ENCODE results near the gene RTP3.
"Not testable (repeated sequence)": the region's sequence is repeated elsewhere in the genome, so short reads cannot be mapped to it uniquely, and the experiment has no call there.

Gene RTP3

DNA sequence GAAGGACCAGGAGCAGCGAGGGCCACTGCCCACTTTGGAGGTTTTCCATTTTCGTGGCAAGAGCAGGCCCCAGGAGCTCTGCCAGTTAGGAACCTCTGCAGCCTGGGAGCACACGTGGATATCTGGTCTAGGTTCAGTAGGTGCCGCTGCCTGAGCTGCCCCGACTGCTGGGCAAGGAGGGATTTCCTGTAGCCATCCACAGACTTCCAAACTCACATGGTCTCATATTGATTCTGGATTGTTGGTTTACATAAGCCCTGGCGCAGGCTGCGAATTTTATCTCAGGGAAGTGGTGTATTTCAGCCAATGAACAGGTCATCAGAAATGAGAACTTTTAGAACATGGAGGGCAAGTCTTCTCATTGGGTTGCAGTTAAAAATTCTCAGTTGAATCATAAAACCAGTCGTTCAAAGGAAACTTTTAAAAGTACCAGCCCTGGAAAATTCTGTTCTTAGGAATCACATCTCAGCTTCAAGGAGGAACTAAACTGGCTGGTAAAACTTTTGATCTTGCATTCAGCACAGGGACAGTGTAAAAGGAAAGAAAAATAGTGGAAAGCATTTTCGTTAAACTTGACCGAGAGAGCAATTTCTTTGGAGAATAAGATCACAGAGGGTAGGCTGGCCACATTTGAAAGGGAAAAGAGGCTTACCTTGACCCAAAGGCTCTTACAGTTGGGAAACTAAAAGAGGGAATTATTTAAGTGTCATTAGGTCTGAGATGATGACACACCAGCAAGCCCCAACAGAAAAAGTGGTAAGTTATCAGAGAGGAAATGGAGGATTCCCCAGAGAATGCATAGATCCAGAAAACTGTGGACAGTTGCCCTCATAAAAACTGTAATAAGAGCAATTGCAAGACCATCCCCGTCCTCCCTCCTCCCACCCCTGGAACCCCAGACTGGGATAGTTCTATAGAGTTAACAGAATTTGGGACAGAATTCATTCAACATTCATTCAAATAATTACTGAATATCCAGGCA is 6.4 kb upstream of the RTP3 start:
- no peak for DNase-seq

DNA sequence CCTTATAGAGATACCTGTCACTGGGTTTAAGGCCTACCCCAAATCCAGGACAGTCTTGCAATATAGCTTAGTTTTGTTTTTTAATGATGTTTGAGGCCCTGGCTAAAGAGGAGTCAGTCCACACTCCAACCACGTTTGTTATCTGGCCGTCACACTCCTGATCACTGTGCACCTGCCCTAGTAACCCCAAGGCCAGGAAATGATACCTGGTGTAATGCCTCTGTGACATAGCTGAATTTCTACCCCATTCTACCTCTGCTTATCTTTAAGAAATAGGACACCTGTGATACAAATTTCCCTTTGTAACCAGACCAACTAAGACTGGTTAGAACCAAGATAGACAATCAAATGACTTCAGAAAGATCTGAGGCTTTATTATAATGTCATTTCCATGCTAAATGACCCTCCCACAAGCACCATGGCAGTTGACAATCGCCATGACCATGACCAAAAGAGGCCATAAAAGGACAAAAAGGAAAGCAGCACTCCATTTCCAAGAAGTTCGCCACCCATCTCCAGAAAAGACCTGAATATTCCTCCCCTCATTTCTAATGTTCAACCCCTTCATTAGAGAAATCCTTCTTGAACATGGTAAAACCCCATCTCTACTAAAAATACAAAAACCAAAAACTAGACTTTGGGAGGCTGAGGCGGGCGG is 4.8 kb upstream of the RTP3 start:
- no peak for DNase-seq

DNA sequence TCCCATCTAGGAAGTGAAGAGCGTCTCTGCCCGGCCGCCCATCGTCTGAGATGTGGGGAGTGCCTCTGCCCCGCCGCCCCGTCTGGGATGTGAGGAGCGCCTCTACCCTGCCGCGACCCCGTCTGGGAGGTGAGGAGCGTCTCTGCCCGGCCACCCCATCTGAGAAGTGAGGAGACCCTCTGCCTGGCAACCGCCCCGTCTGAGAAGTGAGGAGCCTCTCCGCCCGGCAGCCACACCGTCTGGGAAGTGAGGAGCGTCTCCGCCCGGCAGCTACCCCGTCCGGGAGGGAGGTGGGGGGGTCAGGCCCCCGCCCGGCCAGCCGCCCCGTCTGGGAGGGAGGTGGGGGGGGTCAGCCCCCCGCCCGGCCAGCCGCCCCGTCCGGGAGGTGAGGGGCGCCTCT is 3.3 kb upstream of the RTP3 start:
- DNase-seq: not testable (repeated sequence)

DNA sequence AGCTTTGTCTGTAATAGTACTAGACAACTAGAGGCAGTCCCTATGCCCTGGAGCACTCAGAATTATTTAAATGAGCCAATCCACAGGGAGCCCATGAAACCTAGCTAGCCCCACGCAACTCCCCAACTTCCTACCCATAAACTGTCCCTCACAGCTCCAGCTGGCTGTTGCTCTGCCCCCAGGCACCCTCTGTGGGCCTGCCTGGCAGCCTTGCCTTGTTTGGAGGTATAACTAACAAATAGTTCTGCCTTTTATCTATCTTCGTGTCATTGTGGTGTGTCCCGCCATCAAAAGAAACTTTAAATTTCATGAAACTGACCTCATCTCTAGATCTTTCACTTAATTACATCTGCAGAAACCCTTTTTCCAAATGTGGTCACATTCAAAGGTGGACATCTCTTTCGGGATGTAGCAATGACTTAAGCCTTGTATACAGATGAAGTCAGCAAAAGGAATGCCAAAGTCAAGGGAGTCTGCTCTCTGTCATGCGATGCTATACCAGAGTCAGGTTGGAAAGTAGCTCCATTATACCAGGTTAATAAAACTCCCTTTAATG is 1.8 kb upstream of the RTP3 start:
- no peak for DNase-seq

DNA sequence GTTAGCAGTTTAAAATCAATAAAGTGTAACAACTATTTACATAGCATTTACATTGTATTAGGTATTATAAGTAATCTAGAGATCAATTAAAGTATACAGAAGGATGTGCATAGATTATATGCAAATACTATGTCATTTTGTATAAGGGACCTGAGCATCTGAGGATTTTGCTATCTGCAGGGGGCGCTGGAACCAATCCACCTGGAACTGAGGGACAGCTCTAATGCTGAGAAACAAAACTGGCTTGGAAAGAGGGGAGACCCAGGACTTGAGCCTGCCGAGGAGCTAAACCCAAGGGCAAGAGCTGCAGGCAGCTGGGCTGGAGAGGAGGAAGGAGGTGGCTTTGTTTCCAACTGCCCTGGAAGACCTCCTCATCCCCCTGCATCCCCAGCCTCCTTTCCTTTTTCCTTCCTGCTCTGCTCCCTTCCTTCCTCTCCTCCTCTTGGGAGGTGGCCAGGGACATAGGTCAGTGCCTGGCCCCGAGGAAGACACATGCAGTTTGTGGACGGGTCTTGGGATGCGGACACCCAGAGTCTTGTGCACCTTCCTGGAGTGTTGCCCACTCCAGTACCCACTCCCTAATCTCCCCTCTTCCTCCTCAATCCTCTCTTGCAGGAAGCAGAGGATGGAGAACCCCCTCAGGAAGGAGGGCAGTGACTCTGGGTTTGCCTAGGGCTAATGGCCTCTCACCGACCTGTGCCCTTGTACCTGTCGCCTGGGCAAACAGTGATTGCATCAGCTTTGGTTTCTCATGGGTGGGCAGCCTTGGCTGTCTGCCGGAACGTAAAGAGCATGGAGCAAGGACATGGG is 825 bp upstream of the RTP3 start:
- DNase-seq: peak in 4 of 5 experiments; percentile 4 to 47 (median 28)

GRCh38 chr3:46498916-46499519 is 1.2 kb downstream of the RTP3 start:
- no peak for DNase-seq

- DNase-seq: no peak
These were observed 3.2 kb downstream of the RTP3 start for GRCh38 chr3:46500656-46501635.

DNA sequence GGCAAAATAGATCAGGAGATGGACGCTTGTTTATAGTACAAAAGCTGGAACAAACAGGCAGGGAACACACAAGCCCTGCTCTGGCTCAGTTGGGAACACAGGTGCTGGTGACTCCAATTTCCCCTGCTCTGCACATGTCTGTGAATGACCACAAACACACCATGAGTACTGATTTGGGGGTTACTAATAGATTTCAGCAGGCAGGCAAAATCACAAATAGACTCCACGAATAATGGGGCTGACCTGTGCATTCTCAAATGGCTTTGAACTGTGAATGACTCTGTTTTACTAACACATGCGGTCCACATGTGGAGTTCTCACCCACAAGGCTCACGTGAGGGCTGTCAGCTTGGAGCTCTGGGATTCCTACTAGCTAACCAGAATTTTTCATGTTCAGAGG is 3.9 kb downstream of the RTP3 start:
- DNase-seq: no peak

DNA sequence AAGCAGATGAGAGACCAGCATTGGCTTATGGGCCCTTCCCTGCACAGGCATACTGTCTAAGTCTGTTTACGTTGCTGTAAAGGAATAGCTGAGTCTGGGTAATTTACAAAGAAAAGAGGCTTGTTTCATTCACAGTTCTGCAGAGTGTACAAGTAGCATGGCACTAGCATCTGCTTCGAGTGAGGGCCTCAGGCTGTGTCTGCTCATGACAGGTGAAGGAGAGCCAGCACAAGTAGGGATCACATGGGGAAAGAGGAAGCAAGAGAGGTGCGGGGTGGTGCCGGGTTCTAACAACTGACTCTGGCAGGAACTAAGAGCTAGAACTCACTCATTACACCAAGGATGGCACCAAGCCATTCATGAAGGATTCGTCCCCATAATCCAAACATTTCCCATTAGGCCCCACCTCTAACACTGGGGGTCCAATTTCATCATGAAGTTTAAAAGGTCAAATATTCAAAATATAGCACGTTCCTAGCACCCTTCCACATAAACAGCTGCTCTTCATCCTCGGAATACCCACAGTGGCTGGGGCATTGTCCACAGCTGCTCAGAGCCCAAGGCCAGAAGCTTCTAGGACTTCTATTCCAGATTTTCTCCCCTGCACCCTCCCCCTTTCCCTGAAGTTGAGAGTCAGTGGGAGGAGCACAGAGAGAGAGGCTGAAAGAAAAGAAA is 5.6 kb downstream of the RTP3 start:
- no peak for DNase-seq

DNA sequence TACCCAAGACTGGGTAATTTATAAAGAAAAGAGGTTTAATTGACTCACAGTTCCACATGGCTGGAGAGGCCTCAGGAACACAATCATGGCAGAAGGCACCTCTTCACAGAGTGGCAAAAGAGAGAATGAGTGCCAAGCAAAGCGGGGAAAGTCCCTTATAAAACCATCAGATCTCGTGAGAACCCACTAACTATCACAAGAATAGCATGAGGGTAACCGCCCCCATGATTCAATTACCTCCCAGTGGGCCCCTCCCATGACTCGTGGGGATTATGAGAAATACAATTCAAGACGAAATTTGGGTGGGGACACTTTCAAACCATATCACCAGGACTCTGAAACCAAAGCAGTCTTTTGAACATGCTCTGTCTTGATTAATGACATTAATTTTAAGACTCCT is 7.0 kb downstream of the RTP3 start:
- peak in 2 of 5 experiments; percentile 8 to 40 for DNase-seq

DNA sequence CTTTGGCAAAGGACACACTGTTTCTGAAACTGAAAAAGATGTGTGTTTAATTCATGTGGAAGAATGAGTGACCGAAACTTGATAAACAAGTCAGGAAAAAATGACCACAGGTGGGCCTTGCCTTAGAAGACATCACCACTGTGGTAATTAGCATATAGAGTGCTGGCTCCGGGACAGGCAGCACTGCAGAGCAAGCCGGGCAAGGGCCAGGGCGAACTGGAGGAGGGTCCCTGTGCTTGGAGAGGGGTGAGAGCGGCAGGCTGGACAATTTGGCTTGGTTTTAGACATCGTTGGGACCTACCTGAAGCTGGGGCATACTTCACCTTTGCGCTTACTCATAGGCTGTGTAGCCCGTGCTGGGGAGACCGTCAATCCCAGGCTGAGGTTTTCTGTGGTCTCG is 8.2 kb downstream of the RTP3 start:
- no peak for DNase-seq

GRCh38 chr3:46506526-46506925 is 8.8 kb downstream of the RTP3 start:
- no peak for DNase-seq

DNA sequence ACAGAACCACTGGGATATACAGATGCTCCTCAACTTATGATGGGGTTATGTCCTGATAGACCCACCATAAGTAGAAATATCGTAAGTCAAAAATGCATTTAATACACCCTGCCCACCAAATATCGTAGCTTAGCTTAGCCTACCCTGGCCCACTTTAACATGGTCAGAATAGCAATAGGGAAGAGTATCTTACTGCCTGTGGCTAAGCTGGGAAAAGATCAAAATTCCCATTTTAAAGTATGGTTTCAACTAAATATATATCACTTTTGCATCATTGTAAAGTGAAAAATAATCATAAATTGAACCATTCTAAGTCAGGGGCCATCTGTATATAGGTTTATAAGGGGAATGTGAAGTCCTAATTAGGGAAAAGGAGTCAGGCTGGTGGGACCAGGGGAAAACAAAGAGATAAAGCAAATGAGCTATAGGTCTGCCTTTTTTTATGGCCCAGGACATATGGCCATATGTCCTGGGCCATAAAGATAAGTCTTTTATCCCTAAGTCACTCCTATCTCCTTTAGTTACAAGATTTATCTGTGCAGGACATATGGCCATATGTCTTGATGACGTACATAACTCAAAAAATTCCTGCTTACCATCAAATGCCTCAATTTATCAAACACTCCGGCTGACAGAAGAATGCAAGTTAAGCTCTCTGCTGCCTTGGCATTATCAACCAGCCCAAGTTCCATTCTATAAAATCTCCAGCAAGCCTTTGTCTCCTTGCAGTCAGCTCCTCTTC is 11.2 kb downstream of the RTP3 start:
- no peak for DNase-seq

DNA sequence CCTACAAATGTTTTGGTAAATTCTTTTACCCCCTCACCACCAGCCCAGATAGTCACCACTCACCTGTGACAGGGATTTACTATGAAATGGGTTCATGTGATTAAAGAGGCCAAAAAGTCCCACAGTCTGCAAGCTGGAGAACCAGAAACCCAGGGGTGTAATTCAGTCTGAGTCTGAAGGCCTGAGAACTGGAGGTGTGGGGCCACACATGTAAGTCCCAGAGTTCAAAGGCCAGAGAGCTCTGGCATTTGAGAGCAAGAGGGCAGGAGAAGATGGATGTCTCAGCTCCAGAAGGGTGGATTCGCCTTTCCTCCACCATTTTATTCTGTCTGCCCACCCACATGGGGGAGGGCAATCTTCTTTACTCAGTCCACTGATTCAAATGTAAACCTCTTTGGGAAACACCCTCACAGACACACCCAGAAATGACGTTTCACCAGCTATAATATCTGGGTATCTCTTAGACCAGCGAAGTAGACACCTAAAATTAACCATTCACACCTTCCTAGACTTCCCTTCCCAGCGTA is 11.9 kb downstream of the RTP3 start:
- no peak for DNase-seq

DNA sequence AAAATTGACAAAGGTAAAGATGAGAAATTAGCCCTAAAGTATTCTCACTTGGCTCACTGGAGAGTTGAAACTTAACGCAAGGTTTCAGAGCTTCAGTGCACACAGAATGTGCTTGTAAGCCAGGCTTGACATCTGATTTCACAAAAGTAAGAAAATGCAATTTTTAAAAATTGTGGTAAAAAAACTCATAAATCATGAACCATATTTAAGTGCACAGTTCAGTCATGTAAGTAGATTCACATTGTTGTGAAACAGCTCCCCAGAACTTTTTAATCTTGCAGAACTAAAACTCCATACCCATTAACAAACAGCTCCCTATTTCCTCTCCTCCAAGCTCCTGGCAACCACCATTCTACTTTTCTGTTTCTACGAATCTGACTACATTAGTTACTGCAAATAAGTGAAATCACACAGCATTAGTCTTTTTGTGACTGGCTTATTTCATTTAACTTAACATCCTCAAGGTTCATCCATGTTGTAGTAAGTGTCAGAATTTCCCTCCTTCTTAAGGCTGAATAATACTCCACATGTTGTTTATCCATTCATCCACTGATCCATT is 14.5 kb downstream of the RTP3 start:
- DNase-seq: no peak

DNA sequence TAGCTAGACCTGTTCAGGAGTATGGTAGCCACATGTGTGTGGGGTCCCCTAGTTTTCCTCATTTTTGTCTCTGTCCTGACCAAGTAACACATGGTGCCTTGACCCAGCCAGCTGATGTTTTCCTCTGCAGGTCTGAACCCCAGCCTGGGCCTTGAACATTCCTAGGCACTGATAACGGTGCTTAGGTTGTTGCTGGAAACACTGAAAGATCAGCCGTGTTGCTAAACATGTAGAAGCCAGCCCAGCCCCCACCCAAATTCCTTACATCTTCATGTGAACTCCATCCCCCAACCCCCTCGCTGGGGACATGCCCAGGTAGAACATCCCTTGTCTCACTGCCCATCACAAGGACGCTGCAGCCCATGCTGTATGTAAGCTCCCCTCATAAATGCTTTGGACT is 18.7 kb downstream of the RTP3 start:
- DNase-seq: no peak

GRCh38 chr3:46517016-46517783 is 19.4 kb downstream of the RTP3 start:
- DNase-seq: peak in 1 of 5 experiments; percentile 30

DNA sequence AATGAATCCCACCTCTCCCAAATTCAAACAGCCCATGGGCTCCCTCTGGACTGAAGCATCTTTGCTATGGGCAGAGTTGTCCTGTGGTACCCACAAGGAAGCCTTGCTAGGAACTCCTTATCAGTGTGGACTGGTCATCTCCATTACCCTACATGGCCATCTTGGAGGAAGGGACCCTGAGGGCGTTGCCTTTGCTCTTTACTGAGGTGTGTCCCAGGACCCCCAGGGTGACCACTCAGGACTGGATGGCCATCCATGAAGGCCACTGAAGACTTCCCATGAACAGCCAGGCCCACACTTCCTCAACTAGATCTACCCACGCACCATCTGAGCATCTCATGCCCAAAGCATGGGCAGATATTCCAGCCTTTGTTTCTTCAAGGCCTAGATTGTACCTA is 20.0 kb downstream of the RTP3 start:
- no peak for DNase-seq

Data from T-helper 2 cell (primary cell).